Fibroblast of mammary gland (primary cell): ENCODE data around the gene GCG.

Experiments
- DNase-seq: peaks from one replicate; pipeline ENCODE4 v3.0.0-alpha.2; 2010; ENCODE audit warnings: low read depth
- H3K4me3 ChIP-seq: 2 replicates; pipeline ENCODE4 v1.5.1; 2011; ENCODE audit warnings: low read depth, mild to moderate bottlenecking, low read length, moderate library complexity; ENCODE audit not compliant: control insufficient read depth
- CTCF ChIP-seq: conservative IDR thresholded peaks from 2 replicates; pipeline ENCODE4 v1.5.1; 2011; ENCODE audit warnings: low read depth, low read length, inconsistent platforms; ENCODE audit not compliant: control insufficient read depth, insufficient read depth

The GCG gene

GRCh38 chr2:162107361-162107901, 44.6 kb downstream of the GCG start:
- no peak for TF ChIP-seq CTCF

DNA sequence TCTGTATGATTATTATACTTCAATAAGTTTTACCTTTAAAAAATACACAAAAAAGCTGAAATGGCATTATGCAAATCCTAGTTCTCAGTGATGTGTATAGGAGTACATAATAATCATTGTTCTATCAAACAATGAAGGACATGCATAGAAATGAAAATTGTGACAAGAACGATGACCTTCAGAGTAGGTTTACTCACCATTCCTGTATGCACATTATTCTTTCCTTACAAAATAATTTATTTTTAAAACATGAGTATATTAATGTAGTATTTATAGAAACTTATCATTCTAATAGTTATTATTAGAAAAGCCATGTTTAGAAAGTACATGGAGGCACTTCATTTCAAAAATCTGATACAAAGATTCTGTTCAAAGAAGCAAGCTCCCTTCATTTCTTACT, 45.3 kb downstream of the GCG start:
- H3K4me3 ChIP-seq, result no peak overlapping the region
- TF ChIP-seq CTCF, result no peak
- no peak for DNase-seq

More at GRCh38 chr2:162107361-162107901, 44.6 kb downstream of the GCG start:
- H3K4me3 ChIP-seq, result no peak overlapping the region
- DNase-seq, result no peak

GRCh38 chr2:162106146-162106551, 45.9 kb downstream of the GCG start:
- no peak overlapping the region for H3K4me3 ChIP-seq
- DNase-seq, result peak; percentile 49

GRCh38 chr2:162103443-162104009, 48.5 kb downstream of the GCG start:
- no peak overlapping the region for H3K4me3 ChIP-seq
- no peak for TF ChIP-seq CTCF
- DNase-seq, result peak; percentile 56

More at GRCh38 chr2:162106146-162106551, 45.9 kb downstream of the GCG start:
- no peak for TF ChIP-seq CTCF

GRCh38 chr2:162100579-162100978, 51.5 kb downstream of the GCG start:
- DNase-seq, result no peak
- TF ChIP-seq CTCF, result no peak
- H3K4me3 ChIP-seq, result no peak overlapping the region

DNA sequence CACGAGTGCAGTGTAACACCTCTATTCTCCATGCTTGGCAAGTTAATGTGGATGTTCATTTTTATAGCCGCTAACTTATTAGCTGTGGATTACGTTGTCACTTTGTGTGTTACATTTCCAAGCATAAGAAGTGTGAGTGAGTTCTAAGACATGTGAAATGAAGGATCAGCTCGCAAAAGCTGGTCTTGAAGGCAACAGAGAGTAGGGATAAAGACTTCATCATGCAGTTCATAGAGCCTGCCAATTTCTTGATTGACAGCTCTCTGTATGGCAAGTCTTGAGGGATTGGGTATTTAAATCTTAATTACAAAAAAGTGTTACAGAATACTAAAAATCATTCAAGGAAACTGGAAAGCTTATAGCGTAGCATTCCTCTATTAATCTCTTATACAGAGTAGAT, 52.2 kb downstream of the GCG start:
- no peak for DNase-seq
- no peak overlapping the region for H3K4me3 ChIP-seq
- no peak for TF ChIP-seq CTCF
